Gastroesophageal sphincter (tissue), 3 donors: ENCODE measurements around the gene SRSF8.

Experiments used
- CTCF ChIP-seq, 4 experiments: fragments of 200-600 bp in 2 of 4; fragments of 450-650 bp in 2 of 4; sonication (generic) in 1 of 4; IDR thresholded peaks; one replicate each; pipeline ENCODE4 v1.5.1; 2017 to 2019; ENCODE audit warnings: antibody characterized with exemption in 4 of 4, mild to moderate bottlenecking in 2 of 4, moderate library complexity in 2 of 4
- EP300 ChIP-seq: sonication (generic); formaldehyde crosslinking; IDR thresholded peaks from one replicate; pipeline ENCODE4 v1.6.1; 2017; ENCODE audit warnings: antibody characterized with exemption, mild to moderate bottlenecking
- POLR2A ChIP-seq, 2 donors: fragments of 450-650 bp; IDR thresholded peaks; one replicate each; pipeline ENCODE4 v1.6.1; 2017; ENCODE audit warnings: antibody characterized with exemption in 2 of 2, mild to moderate bottlenecking in 2 of 2, moderate library complexity in 1 of 2
- POLR2AphosphoS5 ChIP-seq: sonication (generic); formaldehyde crosslinking; IDR thresholded peaks from one replicate; pipeline ENCODE4 v1.6.1; 2017; ENCODE audit warnings: antibody characterized with exemption

GRCh38 chr11:95024958-95025357 is 41.8 kb upstream of the SRSF8 start, which contains the start of gene KDM4E:
- TF ChIP-seq CTCF (IDR thresholded peaks at IDR 0.05) (no peak), POLR2AphosphoS5 (no peak), POLR2A (IDR thresholded peaks at IDR 0.05) (no peak), EP300 (no peak)
